Measurements from ENCODE around the gene ARHGAP26. TPM values are rescaled to one million over a fixed set of nuclear protein-coding genes. Genes with fewer than 3 reads are reported as not detected.
A peak's percentile ranks its signal among the peaks of the same experiment; 100 is the strongest.

The ARHGAP26 gene
- total and polyA plus RNA-seq, 4 donors: 5.4 to 52.3 (median 30.4) TPM

DNA sequence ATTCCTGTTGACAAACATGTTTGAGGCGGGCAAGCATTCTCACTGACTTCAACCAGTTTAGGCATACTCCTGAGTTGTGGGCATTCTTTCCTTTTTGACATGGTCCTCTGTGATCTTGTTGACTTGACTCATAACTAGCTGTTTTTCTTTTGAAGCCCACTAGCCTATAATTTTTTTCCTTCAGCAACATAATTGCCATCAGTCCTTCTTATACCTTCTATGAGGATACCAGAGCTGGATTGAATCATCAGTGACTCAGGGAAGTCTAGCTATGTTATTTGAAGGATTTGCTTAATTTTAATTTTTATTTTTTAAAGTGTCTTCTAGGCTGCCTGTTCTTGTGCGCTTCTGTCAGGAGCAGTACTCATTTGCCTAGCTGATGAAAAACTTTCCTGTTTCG lies 373.8 kb downstream of the ARHGAP26 start:
- H3K27ac ChIP-seq (ENCODE audit: low read depth in 1 of 2, low read length in 1 of 2): no peak overlapping the region
- DNase-seq: no peak
- peaks cover 0 to 11% (median 1%) of the 10 kb centered on the region in 4 donors for H3K36me3 ChIP-seq (ENCODE audit: control insufficient read depth in 4 of 4, insufficient read depth in 4 of 4, low read length in 4 of 4)

DNA sequence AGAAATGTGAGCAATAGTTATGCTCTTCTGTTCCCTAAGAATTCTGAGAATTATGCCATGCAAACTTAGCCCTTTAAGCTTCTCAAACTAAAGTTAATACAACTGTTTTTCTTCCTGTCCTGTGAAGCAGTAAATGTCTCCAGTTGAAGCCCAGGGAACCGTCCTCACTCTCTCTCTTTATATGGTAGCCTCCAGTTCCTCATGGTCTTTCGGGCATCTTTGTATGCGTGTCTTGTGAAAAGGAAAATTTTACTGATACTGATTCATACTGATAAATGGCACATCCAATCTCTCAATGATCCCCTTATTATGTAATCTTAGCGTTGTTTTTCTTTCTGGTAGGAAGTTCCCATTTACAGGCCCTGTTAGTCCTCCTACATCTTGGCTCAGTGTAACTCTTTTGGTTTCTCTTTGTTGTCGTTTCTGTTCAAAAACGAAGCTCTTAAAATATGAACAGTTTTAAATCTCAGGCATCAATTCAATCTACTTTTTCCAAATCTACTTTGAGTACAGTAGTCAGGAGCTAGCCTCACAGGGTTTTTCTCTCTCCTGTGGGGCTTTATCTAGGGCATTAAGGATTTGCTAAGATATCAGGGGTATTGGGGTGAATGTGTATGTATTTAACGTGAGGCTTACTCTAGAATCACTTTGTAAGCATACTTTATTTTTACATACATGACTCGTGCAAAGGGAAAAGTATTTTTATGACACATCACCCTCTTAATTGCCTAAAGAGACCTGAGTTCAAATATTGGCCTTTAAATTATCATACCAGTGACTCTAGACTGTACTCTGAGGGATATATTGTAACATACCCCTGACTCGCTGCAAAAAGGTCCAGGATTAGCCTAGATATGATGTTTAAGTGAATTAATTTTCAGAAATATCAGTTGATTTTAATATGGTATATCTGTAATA lies 375.3 kb downstream of the ARHGAP26 start:
- no peak overlapping the region for H3K4me3 ChIP-seq
- no peak for DNase-seq
- peaks cover 0 to 16% (median 3%) of the 10 kb centered on the region in 4 donors for H3K36me3 ChIP-seq (ENCODE audit: control insufficient read depth in 4 of 4, insufficient read depth in 4 of 4, low read length in 4 of 4)
- no peaks in the 10 kb centered on the region for H3K27me3 ChIP-seq (ENCODE audit: control insufficient read depth in 3 of 3, insufficient read depth in 3 of 3, low read length in 2 of 3)
- TF ChIP-seq, protein P1, sequence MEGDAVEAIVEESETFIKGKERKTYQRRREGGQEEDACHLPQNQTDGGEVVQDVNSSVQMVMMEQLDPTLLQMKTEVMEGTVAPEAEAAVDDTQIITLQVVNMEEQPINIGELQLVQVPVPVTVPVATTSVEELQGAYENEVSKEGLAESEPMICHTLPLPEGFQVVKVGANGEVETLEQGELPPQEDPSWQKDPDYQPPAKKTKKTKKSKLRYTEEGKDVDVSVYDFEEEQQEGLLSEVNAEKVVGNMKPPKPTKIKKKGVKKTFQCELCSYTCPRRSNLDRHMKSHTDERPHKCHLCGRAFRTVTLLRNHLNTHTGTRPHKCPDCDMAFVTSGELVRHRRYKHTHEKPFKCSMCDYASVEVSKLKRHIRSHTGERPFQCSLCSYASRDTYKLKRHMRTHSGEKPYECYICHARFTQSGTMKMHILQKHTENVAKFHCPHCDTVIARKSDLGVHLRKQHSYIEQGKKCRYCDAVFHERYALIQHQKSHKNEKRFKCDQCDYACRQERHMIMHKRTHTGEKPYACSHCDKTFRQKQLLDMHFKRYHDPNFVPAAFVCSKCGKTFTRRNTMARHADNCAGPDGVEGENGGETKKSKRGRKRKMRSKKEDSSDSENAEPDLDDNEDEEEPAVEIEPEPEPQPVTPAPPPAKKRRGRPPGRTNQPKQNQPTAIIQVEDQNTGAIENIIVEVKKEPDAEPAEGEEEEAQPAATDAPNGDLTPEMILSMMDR (IDR thresholded peaks at IDR 0.05; ENCODE audit: control extremely low read depth, extremely low read depth): no peak
- H3K9me3 ChIP-seq (ENCODE audit: control insufficient read depth in 4 of 4, insufficient read depth in 3 of 4, low read length in 3 of 4): no peaks in the 10 kb centered on the region
- H3K4me1 ChIP-seq (ENCODE audit: control insufficient read depth in 5 of 5, insufficient read depth in 5 of 5, low read length in 5 of 5): peaks cover 2 to 13% (median 5%) of the 10 kb centered on the region in 5 donors
- H3K9ac ChIP-seq (ENCODE audit: insufficient read depth in 1 of 2, low read length in 2 of 2): no peak overlapping the region
- no peak overlapping the region for H3K27ac ChIP-seq (ENCODE audit: low read depth in 1 of 2, low read length in 1 of 2)
- WGBS, 2 donors: 59 to 67% methylated on average over 9 of the region's 9 CpGs
- ATAC-seq (ENCODE audit: insufficient read depth, low FRiP score): peak; percentile 20

More for the DNA sequence above, 373.8 kb downstream of the ARHGAP26 start:
- H3K27me3 ChIP-seq (ENCODE audit: control insufficient read depth in 3 of 3, insufficient read depth in 3 of 3, low read length in 2 of 3): no peaks in the 10 kb centered on the region
- H3K9me3 ChIP-seq (ENCODE audit: control insufficient read depth in 4 of 4, insufficient read depth in 3 of 4, low read length in 3 of 4): no peaks in the 10 kb centered on the region
- WGBS, 2 donors: 99 to 100% methylated on average over 3 of the region's 3 CpGs
- no peak overlapping the region for H3K4me3 ChIP-seq
- no peak overlapping the region for H3K9ac ChIP-seq (ENCODE audit: insufficient read depth in 1 of 2, low read length in 2 of 2)
- TF ChIP-seq, protein P1 (IDR thresholded peaks at IDR 0.05; ENCODE audit: control extremely low read depth, extremely low read depth): no peak
- ATAC-seq (ENCODE audit: insufficient read depth, low FRiP score): no peak
- peaks cover 1 to 24% (median 5%) of the 10 kb centered on the region in 5 donors for H3K4me1 ChIP-seq (ENCODE audit: control insufficient read depth in 5 of 5, insufficient read depth in 5 of 5, low read length in 5 of 5)

DNA sequence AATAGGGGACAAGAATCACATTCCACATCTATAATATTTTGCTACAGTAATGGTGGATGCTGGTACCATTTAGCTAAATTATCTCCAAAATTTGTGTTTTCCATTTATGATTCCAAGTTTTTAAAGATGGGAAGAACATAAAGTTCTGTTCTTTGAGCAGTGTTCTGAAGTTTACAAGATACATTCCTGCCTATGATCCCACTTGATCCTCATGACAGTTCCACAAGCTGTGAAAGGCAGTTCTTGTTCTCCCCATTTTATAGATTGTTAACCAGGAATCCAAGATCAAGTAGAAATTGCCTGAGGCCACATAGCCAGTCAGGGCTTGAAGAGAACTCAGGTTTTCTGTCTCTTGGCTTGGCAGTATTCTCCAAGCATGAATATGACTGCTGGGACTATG lies 376.0 kb downstream of the ARHGAP26 start:
- H3K4me1 ChIP-seq (ENCODE audit: control insufficient read depth in 5 of 5, insufficient read depth in 5 of 5, low read length in 5 of 5): peaks cover 2 to 13% (median 5%) of the 10 kb centered on the region in 5 donors
- no peak for DNase-seq
- H3K4me3 ChIP-seq: no peak overlapping the region
- no peaks in the 10 kb centered on the region for H3K9me3 ChIP-seq (ENCODE audit: control insufficient read depth in 4 of 4, insufficient read depth in 3 of 4, low read length in 3 of 4)
- peaks cover 0 to 17% (median 3%) of the 10 kb centered on the region in 4 donors for H3K36me3 ChIP-seq (ENCODE audit: control insufficient read depth in 4 of 4, insufficient read depth in 4 of 4, low read length in 4 of 4)
- ATAC-seq (ENCODE audit: insufficient read depth, low FRiP score): no peak
- H3K9ac ChIP-seq (ENCODE audit: insufficient read depth in 1 of 2, low read length in 2 of 2): no peak overlapping the region
- no peak overlapping the region for H3K27ac ChIP-seq (ENCODE audit: low read depth in 1 of 2, low read length in 1 of 2)
- no peaks in the 10 kb centered on the region for H3K27me3 ChIP-seq (ENCODE audit: control insufficient read depth in 3 of 3, insufficient read depth in 3 of 3, low read length in 2 of 3)
- TF ChIP-seq, protein P1 (IDR thresholded peaks at IDR 0.05; ENCODE audit: control extremely low read depth, extremely low read depth): no peak

Measured in lung (tissue), 12 donors.